WTC11 (cell line): ENCODE measurements around the gene RFC5. TPM values are rescaled to one million over a fixed set of nuclear protein-coding genes. Genes with fewer than 3 reads are reported as not detected.

Source experiments
- AR ChIP-seq: fragments of 250-450 bp; sonication (Bioruptor Pico); IDR thresholded peaks from 2 replicates; pipeline ENCODE4 v1.9.0; 2021; ENCODE audit warnings: mild to moderate bottlenecking
- CREB1 ChIP-seq: sonication (generic); formaldehyde crosslinking; IDR thresholded peaks from 2 replicates; pipeline ENCODE4 v1.8.0; 2023; ENCODE audit warnings: mild to moderate bottlenecking, missing genetic modification reagents
- ESRRA ChIP-seq: sonication (generic); formaldehyde crosslinking; IDR thresholded peaks from 2 replicates; pipeline ENCODE4 v1.8.1; 2022; ENCODE audit warnings: mild to moderate bottlenecking, missing genetic modification reagents, borderline replicate concordance
- FOXJ3 ChIP-seq: sonication (generic); formaldehyde crosslinking; IDR thresholded peaks from 2 replicates; pipeline ENCODE4 v1.9.0; 2021; ENCODE audit warnings: missing genetic modification reagents, mild to moderate bottlenecking, borderline replicate concordance
- FOXK1 ChIP-seq: sonication (generic); formaldehyde crosslinking; IDR thresholded peaks from 2 replicates; pipeline ENCODE4 v1.8.0; 2022; ENCODE audit warnings: mild to moderate bottlenecking, moderate library complexity, missing genetic modification reagents
- GTF2I ChIP-seq: fragments of 250-450 bp; sonication (Bioruptor Pico); conservative IDR thresholded peaks from 2 replicates; pipeline ENCODE4 v1.4.0; 2021; ENCODE audit warnings: mild to moderate bottlenecking
- IRF1 ChIP-seq: sonication (generic); formaldehyde crosslinking; IDR thresholded peaks from 2 replicates; pipeline ENCODE4 v1.8.0; 2023; ENCODE audit warnings: missing genetic modification reagents
- NFYB ChIP-seq: sonication (generic); formaldehyde crosslinking; conservative IDR thresholded peaks from 2 replicates; pipeline ENCODE4 v1.8.0; 2022; ENCODE audit warnings: low read depth, missing genetic modification reagents
- NR2C2 ChIP-seq: sonication (generic); formaldehyde crosslinking; IDR thresholded peaks from 2 replicates; pipeline ENCODE4 v1.8.0; 2022; ENCODE audit warnings: mild to moderate bottlenecking, missing genetic modification reagents
- NR3C1 ChIP-seq: sonication (generic); formaldehyde crosslinking; conservative IDR thresholded peaks from 2 replicates; pipeline ENCODE4 v1.8.1; 2023; ENCODE audit warnings: low read depth, mild to moderate bottlenecking, missing genetic modification reagents
- ZNF121 ChIP-seq: sonication (generic); formaldehyde crosslinking; IDR thresholded peaks from 2 replicates; pipeline ENCODE4 v1.8.0; 2023; ENCODE audit warnings: missing genetic modification reagents
- ZNF263 ChIP-seq: sonication (generic); formaldehyde crosslinking; IDR thresholded peaks from 2 replicates; pipeline ENCODE4 v1.8.1; 2022; ENCODE audit warnings: low read depth, mild to moderate bottlenecking, moderate library complexity, missing genetic modification reagents
- ZNF317 ChIP-seq: sonication (generic); formaldehyde crosslinking; IDR thresholded peaks from 2 replicates; pipeline ENCODE4 v1.8.1; 2023; ENCODE audit warnings: low read depth, mild to moderate bottlenecking, moderate library complexity, missing genetic modification reagents, borderline replicate concordance
- ZSCAN18 ChIP-seq: fragments of 250-450 bp; sonication (Bioruptor Pico); IDR thresholded peaks from 2 replicates; pipeline ENCODE4 v2.1.2; 2022; ENCODE audit warnings: mild to moderate bottlenecking, moderate library complexity
- total RNA-seq: library from RNA; stranded (reverse); gene quantifications from 3 replicates; pipeline ENCODE4 v1.2.3, GENCODE V29; 2021
- TF ChIP-seq, protein P1 (sequence below): fragments of 250-450 bp; sonication (Bioruptor Pico); IDR thresholded peaks from 2 replicates; pipeline ENCODE4 v1.9.0; 2021; ENCODE audit warnings: moderate library complexity, mild to moderate bottlenecking, inconsistent platforms, borderline replicate concordance
- TF ChIP-seq, protein P2 (sequence below): sonication (generic); formaldehyde crosslinking; IDR thresholded peaks from 2 replicates; pipeline ENCODE4 v1.8.1; 2023; ENCODE audit warnings: mild to moderate bottlenecking, missing genetic modification reagents, borderline replicate concordance
- TF ChIP-seq, protein P3 (sequence below): sonication (generic); formaldehyde crosslinking; IDR thresholded peaks from 2 replicates; pipeline ENCODE4 v1.8.1; 2023; ENCODE audit warnings: mild to moderate bottlenecking, moderate library complexity, missing genetic modification reagents
- TF ChIP-seq, protein P4 (sequence below): sonication (generic); formaldehyde crosslinking; IDR thresholded peaks from 2 replicates; pipeline ENCODE4 v1.8.0; 2023; ENCODE audit warnings: missing genetic modification reagents, mild to moderate bottlenecking, borderline replicate concordance
- TF ChIP-seq, protein P5 (sequence below): sonication (generic); formaldehyde crosslinking; IDR thresholded peaks from 2 replicates; pipeline ENCODE4 v1.8.1; 2023; ENCODE audit warnings: mild to moderate bottlenecking, missing genetic modification reagents

Gene RFC5
- total RNA-seq, 1 experiment from 2014 or later, result 35.2 TPM

- no peak for TF ChIP-seq ESRRA (CRISPR knock-in tag)
- TF ChIP-seq NFYB (CRISPR knock-in tag), result no peak
- no peak for TF ChIP-seq ZNF263
- TF ChIP-seq AR (CRISPR knock-in tag), result no peak
- TF ChIP-seq, protein P1, sequence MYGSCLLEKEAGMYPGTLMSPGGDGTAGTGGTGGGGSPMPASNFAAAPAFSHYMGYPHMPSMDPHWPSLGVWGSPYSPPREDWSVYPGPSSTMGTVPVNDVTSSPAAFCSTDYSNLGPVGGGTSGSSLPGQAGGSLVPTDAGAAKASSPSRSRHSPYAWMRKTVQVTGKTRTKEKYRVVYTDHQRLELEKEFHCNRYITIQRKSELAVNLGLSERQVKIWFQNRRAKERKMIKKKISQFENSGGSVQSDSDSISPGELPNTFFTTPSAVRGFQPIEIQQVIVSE (CRISPR knock-in tag), result no peak
- TF ChIP-seq CREB1, result no peak
- TF ChIP-seq FOXK1 (CRISPR knock-in tag), result no peak
- no peak for TF ChIP-seq NR3C1 (CRISPR knock-in tag)
- TF ChIP-seq IRF1, result 0 out of 2 replicates have a peak, but pooled peaks have one; percentile 22
- TF ChIP-seq, protein P2, sequence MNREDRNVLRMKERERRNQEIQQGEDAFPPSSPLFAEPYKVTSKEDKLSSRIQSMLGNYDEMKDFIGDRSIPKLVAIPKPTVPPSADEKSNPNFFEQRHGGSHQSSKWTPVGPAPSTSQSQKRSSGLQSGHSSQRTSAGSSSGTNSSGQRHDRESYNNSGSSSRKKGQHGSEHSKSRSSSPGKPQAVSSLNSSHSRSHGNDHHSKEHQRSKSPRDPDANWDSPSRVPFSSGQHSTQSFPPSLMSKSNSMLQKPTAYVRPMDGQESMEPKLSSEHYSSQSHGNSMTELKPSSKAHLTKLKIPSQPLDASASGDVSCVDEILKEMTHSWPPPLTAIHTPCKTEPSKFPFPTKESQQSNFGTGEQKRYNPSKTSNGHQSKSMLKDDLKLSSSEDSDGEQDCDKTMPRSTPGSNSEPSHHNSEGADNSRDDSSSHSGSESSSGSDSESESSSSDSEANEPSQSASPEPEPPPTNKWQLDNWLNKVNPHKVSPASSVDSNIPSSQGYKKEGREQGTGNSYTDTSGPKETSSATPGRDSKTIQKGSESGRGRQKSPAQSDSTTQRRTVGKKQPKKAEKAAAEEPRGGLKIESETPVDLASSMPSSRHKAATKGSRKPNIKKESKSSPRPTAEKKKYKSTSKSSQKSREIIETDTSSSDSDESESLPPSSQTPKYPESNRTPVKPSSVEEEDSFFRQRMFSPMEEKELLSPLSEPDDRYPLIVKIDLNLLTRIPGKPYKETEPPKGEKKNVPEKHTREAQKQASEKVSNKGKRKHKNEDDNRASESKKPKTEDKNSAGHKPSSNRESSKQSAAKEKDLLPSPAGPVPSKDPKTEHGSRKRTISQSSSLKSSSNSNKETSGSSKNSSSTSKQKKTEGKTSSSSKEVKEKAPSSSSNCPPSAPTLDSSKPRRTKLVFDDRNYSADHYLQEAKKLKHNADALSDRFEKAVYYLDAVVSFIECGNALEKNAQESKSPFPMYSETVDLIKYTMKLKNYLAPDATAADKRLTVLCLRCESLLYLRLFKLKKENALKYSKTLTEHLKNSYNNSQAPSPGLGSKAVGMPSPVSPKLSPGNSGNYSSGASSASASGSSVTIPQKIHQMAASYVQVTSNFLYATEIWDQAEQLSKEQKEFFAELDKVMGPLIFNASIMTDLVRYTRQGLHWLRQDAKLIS (CRISPR knock-in tag), result no peak
- no peak for TF ChIP-seq NR2C2 (CRISPR knock-in tag)
- TF ChIP-seq ZNF121 (CRISPR knock-in tag), result no peak
- no peak for TF ChIP-seq ZSCAN18 (CRISPR knock-in tag)
- TF ChIP-seq, protein P3, sequence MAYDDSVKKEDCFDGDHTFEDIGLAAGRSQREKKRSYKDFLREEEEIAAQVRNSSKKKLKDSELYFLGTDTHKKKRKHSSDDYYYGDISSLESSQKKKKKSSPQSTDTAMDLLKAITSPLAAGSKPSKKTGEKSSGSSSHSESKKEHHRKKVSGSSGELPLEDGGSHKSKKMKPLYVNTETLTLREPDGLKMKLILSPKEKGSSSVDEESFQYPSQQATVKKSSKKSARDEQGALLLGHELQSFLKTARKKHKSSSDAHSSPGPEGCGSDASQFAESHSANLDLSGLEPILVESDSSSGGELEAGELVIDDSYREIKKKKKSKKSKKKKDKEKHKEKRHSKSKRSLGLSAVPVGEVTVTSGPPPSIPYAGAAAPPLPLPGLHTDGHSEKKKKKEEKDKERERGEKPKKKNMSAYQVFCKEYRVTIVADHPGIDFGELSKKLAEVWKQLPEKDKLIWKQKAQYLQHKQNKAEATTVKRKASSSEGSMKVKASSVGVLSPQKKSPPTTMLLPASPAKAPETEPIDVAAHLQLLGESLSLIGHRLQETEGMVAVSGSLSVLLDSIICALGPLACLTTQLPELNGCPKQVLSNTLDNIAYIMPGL, result no peak
- TF ChIP-seq, protein P4, sequence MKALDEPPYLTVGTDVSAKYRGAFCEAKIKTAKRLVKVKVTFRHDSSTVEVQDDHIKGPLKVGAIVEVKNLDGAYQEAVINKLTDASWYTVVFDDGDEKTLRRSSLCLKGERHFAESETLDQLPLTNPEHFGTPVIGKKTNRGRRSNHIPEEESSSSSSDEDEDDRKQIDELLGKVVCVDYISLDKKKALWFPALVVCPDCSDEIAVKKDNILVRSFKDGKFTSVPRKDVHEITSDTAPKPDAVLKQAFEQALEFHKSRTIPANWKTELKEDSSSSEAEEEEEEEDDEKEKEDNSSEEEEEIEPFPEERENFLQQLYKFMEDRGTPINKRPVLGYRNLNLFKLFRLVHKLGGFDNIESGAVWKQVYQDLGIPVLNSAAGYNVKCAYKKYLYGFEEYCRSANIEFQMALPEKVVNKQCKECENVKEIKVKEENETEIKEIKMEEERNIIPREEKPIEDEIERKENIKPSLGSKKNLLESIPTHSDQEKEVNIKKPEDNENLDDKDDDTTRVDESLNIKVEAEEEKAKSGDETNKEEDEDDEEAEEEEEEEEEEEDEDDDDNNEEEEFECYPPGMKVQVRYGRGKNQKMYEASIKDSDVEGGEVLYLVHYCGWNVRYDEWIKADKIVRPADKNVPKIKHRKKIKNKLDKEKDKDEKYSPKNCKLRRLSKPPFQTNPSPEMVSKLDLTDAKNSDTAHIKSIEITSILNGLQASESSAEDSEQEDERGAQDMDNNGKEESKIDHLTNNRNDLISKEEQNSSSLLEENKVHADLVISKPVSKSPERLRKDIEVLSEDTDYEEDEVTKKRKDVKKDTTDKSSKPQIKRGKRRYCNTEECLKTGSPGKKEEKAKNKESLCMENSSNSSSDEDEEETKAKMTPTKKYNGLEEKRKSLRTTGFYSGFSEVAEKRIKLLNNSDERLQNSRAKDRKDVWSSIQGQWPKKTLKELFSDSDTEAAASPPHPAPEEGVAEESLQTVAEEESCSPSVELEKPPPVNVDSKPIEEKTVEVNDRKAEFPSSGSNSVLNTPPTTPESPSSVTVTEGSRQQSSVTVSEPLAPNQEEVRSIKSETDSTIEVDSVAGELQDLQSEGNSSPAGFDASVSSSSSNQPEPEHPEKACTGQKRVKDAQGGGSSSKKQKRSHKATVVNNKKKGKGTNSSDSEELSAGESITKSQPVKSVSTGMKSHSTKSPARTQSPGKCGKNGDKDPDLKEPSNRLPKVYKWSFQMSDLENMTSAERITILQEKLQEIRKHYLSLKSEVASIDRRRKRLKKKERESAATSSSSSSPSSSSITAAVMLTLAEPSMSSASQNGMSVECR (CRISPR knock-in tag), result 0 out of 2 replicates have a peak, but pooled peaks have one; percentile 30
- TF ChIP-seq, protein P5, sequence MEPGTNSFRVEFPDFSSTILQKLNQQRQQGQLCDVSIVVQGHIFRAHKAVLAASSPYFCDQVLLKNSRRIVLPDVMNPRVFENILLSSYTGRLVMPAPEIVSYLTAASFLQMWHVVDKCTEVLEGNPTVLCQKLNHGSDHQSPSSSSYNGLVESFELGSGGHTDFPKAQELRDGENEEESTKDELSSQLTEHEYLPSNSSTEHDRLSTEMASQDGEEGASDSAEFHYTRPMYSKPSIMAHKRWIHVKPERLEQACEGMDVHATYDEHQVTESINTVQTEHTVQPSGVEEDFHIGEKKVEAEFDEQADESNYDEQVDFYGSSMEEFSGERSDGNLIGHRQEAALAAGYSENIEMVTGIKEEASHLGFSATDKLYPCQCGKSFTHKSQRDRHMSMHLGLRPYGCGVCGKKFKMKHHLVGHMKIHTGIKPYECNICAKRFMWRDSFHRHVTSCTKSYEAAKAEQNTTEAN (CRISPR knock-in tag), result no peak
- no peak for TF ChIP-seq ZNF317 (CRISPR knock-in tag)
- TF ChIP-seq FOXJ3 (CRISPR knock-in tag), result no peak
- no peak for TF ChIP-seq GTF2I (CRISPR knock-in tag)
Observed at GRCh38 chr12:118061873-118062843, 45.7 kb downstream of the RFC5 start (continued).
